Measurements from ENCODE around the gene CYP2D6. TPM values are rescaled to one million over a fixed set of nuclear protein-coding genes. Genes with fewer than 3 reads are reported as not detected.

The CYP2D6 gene
- total RNA-seq, 1 experiment from 2014 or later = 9.3 TPM

- H3K27me3 Mint-ChIP-seq (ENCODE audit: unreplicated experiment) = no peaks in the 10 kb centered on the region
- no peak for TF ChIP-seq CTCF (IDR thresholded peaks at IDR 0.05; ENCODE audit: unreplicated experiment)
- H3K36me3 Mint-ChIP-seq (ENCODE audit: insufficient read depth, unreplicated experiment) = no peaks in the 10 kb centered on the region
- peaks cover 3% of the 10 kb centered on the region for H3K9me3 Mint-ChIP-seq (ENCODE audit: low read depth, unreplicated experiment)
- intact Hi-C loops (cut with micrococcal nuclease; ENCODE audit: unreplicated experiment) = no loop called here
- DNase-seq = no peak
- CTCF ChIA-PET = interaction anchor here (0.7 kb wide), 1 partner anchor 845 kb away, joined by 3 read pairs; no protein-coding TSS in a partner anchor
- no peak overlapping the region for H3K4me3 Mint-ChIP-seq (ENCODE audit: low read depth, unreplicated experiment)
- H3K27ac Mint-ChIP-seq (ENCODE audit: unreplicated experiment) = no peak overlapping the region
- H3K4me1 Mint-ChIP-seq (ENCODE audit: low read depth, unreplicated experiment) = no peaks in the 10 kb centered on the region
- no TSS peak for BruUV-seq (replicated peaks)
Measured at GRCh38 chr22:42101199-42101598, 29.4 kb downstream of the CYP2D6 start.

- no peaks in the 10 kb centered on the region for H3K27me3 Mint-ChIP-seq (ENCODE audit: unreplicated experiment)
- H3K4me3 Mint-ChIP-seq (ENCODE audit: low read depth, unreplicated experiment) = peak overlapping the region; percentile 96
- TSS peak; percentile 36 for BruUV-seq (replicated peaks)
- no peaks in the 10 kb centered on the region for H3K9me3 Mint-ChIP-seq (ENCODE audit: low read depth, unreplicated experiment)
- no peak for TF ChIP-seq CTCF (IDR thresholded peaks at IDR 0.05; ENCODE audit: unreplicated experiment)
- no peak for DNase-seq
- CTCF ChIA-PET = interaction anchor here (0.6 to 2.5 kb wide), 7 partner anchors 12 to 684 kb away, joined by 3 to 17 read pairs (median 6); partner anchors contain the start of genes NAGA and SMDT1
- H3K4me1 Mint-ChIP-seq (ENCODE audit: low read depth, unreplicated experiment) = peaks cover 15% of the 10 kb centered on the region
- peaks cover 39% of the 10 kb centered on the region for H3K36me3 Mint-ChIP-seq (ENCODE audit: insufficient read depth, unreplicated experiment)
- H3K27ac Mint-ChIP-seq (ENCODE audit: unreplicated experiment) = peak overlapping the region; percentile 96
- intact Hi-C loops (cut with micrococcal nuclease; ENCODE audit: unreplicated experiment) = loop anchor here (2.0 kb wide), 1 partner anchor 345 kb away; no protein-coding TSS in a partner anchor
Measured at GRCh38 chr22:42091455-42091782, 39.2 kb downstream of the CYP2D6 start.

GRCh38 chr22:42090596-42091454 is 39.8 kb downstream of the CYP2D6 start, which contains the start of gene NDUFA6:
TSS of gene NDUFA6 (minus strand) at chr22:42090772. CDS start at chr22:42090744, 28 bp downstream.
- peak within 1 kb of the TSS; percentile 96 for H3K4me3 Mint-ChIP-seq (ENCODE audit: low read depth, unreplicated experiment)
- peak within 1 kb of the TSS; percentile 96 for H3K27ac Mint-ChIP-seq (ENCODE audit: unreplicated experiment)
- intact Hi-C loops (cut with micrococcal nuclease; ENCODE audit: unreplicated experiment) = loop anchor here (2.0 kb wide), 1 partner anchor 346 kb away; no protein-coding TSS in a partner anchor
- CTCF ChIA-PET = interaction anchor here (0.6 to 2.5 kb wide), 8 partner anchors 11 to 685 kb away, joined by 3 to 17 read pairs (median 6); partner anchors contain the start of genes NAGA and SMDT1
- DNase-seq = peak; percentile 98
- peaks cover 45% of the 10 kb centered on the region for H3K36me3 Mint-ChIP-seq (ENCODE audit: insufficient read depth, unreplicated experiment)
- H3K9me3 Mint-ChIP-seq (ENCODE audit: low read depth, unreplicated experiment) = no peaks in the 10 kb centered on the region
- H3K27me3 Mint-ChIP-seq (ENCODE audit: unreplicated experiment) = no peaks in the 10 kb centered on the region
- TF ChIP-seq CTCF (IDR thresholded peaks at IDR 0.05; ENCODE audit: unreplicated experiment) = peak; percentile 74
- H3K4me1 Mint-ChIP-seq (ENCODE audit: low read depth, unreplicated experiment) = peaks cover 15% of the 10 kb centered on the region
- BruUV-seq (replicated peaks) = no TSS peak

GRCh38 chr22:42086051-42086450 is 44.6 kb downstream of the CYP2D6 start:
- Mint-ChIP-seq H3K9me3 (ENCODE audit: low read depth, unreplicated experiment) (no peaks in the 10 kb centered on the region), H3K4me3 (ENCODE audit: low read depth, unreplicated experiment) (no peak overlapping the region), H3K4me1 (ENCODE audit: low read depth, unreplicated experiment) (peaks cover 15% of the 10 kb centered on the region), H3K36me3 (ENCODE audit: insufficient read depth, unreplicated experiment) (peaks cover 47% of the 10 kb centered on the region), H3K27ac (ENCODE audit: unreplicated experiment) (no peak overlapping the region), H3K27me3 (ENCODE audit: unreplicated experiment) (no peaks in the 10 kb centered on the region)
- CTCF ChIA-PET = no interaction called here
- intact Hi-C loops (cut with micrococcal nuclease; ENCODE audit: unreplicated experiment) = no loop called here
- TF ChIP-seq CTCF (IDR thresholded peaks at IDR 0.05; ENCODE audit: unreplicated experiment) = no peak
- BruUV-seq (replicated peaks) = no TSS peak
- DNase-seq = no peak

Data from Calu3 (cell line).